ENCODE measurements around the gene IRAK1BP1.
"Not testable (repeated sequence)": the region's sequence is repeated elsewhere in the genome, so short reads cannot be mapped to it uniquely, and the experiment has no call there.

IRAK1BP1 gene

DNA sequence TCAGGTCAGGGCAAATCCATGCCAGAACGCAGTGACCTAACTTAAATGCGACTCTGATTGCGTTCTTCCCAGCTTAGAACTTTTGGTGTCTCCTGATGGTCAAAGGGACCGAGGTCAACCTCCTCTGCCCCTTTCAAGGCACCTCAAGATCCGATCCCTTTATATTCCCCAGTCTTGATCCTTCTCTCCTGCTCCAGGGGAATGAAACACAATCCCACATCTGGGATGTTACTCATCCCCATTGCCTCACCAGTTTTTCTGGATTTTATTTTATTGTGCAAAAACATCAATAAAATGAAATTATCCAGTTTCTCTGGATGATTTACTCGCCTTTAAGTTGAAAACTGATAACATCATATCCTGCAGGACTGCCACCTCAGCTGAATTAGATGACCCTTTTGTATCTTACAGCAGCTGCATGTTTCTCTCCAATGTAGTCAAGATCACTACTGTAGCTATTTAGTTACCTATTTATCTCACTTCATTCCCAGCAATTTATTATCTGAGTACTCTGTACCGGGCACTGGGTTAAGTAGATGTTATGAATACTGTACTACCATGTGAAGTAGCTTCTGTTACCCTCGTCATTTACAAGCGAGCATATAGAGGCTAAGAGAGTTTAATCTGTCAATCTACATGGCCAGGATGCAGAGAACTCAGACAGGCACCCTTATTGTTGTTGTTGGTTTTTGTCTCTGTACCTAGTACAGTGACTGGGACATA, 44.0 kb downstream of the IRAK1BP1 start:
- H3K4me3 Mint-ChIP-seq, result peak overlapping the region; percentile 80
- peaks cover 2% of the 10 kb centered on the region for H3K9me3 Mint-ChIP-seq
- peaks cover 21% of the 10 kb centered on the region for H3K27me3 Mint-ChIP-seq
- no peak overlapping the region for H3K27ac Mint-ChIP-seq
- H3K4me1 Mint-ChIP-seq (ENCODE audit: low read depth), result peaks cover 27% of the 10 kb centered on the region
- peaks cover 4% of the 10 kb centered on the region for H3K36me3 Mint-ChIP-seq (ENCODE audit: low read depth)
- intact Hi-C loops (cut with micrococcal nuclease), result no loop called here

DNA sequence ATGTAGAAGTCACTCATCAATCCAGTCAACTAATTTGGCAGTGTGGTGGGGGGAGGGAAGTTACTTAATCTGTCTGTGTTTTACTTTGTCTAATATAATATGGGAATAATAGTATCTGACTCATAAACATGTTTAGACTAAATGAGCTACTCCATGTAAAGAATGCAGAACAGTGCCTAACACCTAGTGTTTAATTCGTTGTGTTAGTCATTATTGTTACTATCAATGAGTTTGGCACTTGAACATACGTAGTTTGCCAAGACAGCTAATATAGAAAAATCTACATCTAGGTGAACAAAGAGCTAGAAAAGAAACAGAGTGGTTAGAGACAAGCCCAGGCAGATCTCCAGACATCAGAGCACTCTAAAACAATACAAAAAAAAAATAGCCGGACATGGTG, 49.1 kb downstream of the IRAK1BP1 start:
- peaks cover 12% of the 10 kb centered on the region for H3K4me1 Mint-ChIP-seq (ENCODE audit: low read depth)
- no peak overlapping the region for H3K4me3 Mint-ChIP-seq
- peaks cover 33% of the 10 kb centered on the region for H3K9me3 Mint-ChIP-seq
- no peak overlapping the region for H3K27ac Mint-ChIP-seq
- intact Hi-C loops (cut with micrococcal nuclease), result no loop called here
- H3K27me3 Mint-ChIP-seq, result peaks cover 3% of the 10 kb centered on the region
- H3K36me3 Mint-ChIP-seq (ENCODE audit: low read depth), result no peaks in the 10 kb centered on the region

DNA sequence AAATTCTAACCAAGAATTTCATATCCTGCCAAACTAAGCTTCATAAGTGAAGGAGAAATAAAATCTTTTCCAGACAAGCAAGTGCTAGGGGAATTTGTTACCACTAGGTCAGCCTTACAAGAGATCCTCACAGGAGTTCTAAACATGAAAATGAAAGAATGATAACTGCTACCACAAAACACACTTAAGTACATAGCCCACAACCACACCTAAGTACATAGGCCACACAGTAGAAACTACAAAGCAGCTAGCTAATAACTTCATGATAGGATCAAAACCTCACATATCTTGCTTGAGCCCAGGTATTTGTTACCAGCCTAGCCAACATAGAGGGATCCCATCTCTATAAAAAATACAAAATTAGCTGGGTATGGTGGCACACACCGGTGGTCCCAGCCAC, 50.4 kb downstream of the IRAK1BP1 start:
- Mint-ChIP-seq H3K27ac (no peak overlapping the region), H3K27me3 (no peaks in the 10 kb centered on the region), H3K4me1 (ENCODE audit: low read depth) (peaks cover 12% of the 10 kb centered on the region), H3K4me3 (no peak overlapping the region), H3K9me3 (peaks cover 45% of the 10 kb centered on the region), H3K36me3 (ENCODE audit: low read depth) (no peaks in the 10 kb centered on the region)
- intact Hi-C loops (cut with micrococcal nuclease), result no loop called here

DNA sequence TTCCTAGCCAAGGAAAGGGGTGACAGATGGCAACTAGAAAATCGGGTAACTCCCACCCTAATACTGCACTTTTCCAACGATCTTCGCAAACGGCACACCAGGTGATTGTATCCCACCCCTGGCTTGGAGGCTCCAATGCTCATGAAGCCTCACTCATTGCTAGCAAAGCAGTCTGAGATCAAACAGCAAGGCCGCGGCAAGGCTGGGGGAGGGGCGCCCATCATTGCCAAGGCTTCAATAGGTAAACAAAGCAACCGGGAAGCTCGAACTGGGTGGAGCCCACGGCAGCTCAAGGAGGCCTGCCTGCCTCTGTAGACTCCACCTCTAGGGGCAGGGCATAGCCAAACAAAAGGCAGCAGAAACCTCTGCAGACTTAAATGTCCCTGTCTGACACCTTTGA, 53.8 kb downstream of the IRAK1BP1 start:
- intact Hi-C loops (cut with micrococcal nuclease); H3K27ac Mint-ChIP-seq; H3K27me3 Mint-ChIP-seq; H3K36me3 Mint-ChIP-seq (ENCODE audit: low read depth); H3K4me3 Mint-ChIP-seq: not testable (repeated sequence)
- peaks cover 45% of the 10 kb centered on the region for H3K9me3 Mint-ChIP-seq
- peaks cover 12% of the 10 kb centered on the region for H3K4me1 Mint-ChIP-seq (ENCODE audit: low read depth)

DNA sequence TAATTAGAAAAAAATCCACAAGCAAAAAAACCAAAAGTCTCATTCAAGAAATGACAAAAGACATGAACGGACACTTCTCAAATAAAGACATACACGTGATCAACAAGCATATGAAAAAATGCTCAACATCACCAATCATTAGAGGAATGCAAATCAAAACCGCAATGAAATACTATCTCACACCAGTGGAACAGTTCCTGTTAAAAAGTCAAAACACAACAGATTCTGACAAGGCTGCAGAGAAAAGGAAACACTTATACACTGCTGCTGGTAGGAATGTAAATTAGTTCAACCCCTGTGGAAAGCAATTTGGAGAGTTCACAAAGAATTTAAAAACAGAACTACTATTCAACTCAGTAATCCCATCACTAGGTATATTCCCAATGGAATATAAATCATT, 58.0 kb downstream of the IRAK1BP1 start:
- H3K4me1 Mint-ChIP-seq (ENCODE audit: low read depth), result no peaks in the 10 kb centered on the region
- no peaks in the 10 kb centered on the region for H3K27me3 Mint-ChIP-seq
- peaks cover 29% of the 10 kb centered on the region for H3K9me3 Mint-ChIP-seq
- no peak overlapping the region for H3K4me3 Mint-ChIP-seq
- intact Hi-C loops (cut with micrococcal nuclease), result no loop called here
- no peaks in the 10 kb centered on the region for H3K36me3 Mint-ChIP-seq (ENCODE audit: low read depth)
- H3K27ac Mint-ChIP-seq, result no peak overlapping the region

DNA sequence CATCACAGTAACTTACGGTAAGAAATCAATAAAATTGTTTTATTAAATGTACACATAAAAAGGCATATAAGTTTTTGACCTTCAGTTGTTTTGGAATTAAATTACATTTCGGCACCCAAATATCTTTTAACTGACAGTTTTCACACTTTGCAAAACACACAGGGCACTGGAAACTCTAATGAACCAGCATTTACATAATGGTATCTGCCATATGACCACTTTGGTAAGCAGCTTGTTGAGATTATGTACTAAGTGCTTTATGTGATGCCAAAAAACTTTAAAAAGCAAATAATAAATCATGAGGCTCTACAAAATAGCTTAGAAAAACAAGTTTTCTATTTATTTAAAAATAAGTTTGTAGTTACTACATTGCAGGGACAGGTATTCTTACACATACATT, 68.2 kb downstream of the IRAK1BP1 start:
- H3K27ac Mint-ChIP-seq, result no peak overlapping the region
- no peaks in the 10 kb centered on the region for H3K9me3 Mint-ChIP-seq
- no peaks in the 10 kb centered on the region for H3K4me1 Mint-ChIP-seq (ENCODE audit: low read depth)
- no peaks in the 10 kb centered on the region for H3K27me3 Mint-ChIP-seq
- H3K4me3 Mint-ChIP-seq, result no peak overlapping the region
- intact Hi-C loops (cut with micrococcal nuclease), result no loop called here
- H3K36me3 Mint-ChIP-seq (ENCODE audit: low read depth), result peaks cover 9% of the 10 kb centered on the region

DNA sequence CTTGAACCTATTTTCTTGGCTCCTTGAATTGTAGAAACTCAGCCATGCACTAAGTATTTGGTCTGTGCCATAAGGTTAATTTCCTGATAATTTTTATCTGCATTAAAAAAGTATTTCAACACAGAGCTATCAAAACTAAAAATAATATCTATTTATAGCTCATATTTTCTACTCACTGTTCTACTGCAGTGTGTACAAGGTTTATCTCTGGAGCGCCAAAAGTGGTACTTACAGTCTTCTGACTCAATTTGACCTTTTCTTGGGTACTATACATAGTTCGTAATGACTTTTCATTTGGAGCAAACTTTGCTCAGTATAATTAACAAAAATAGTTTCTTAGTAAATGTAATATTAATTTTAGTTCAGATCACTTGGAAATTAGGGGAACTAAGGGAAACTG, 69.2 kb downstream of the IRAK1BP1 start:
- intact Hi-C loops (cut with micrococcal nuclease), result no loop called here
- H3K9me3 Mint-ChIP-seq, result no peaks in the 10 kb centered on the region
- H3K36me3 Mint-ChIP-seq (ENCODE audit: low read depth), result peaks cover 19% of the 10 kb centered on the region
- H3K4me1 Mint-ChIP-seq (ENCODE audit: low read depth), result no peaks in the 10 kb centered on the region
- no peak overlapping the region for H3K4me3 Mint-ChIP-seq
- H3K27me3 Mint-ChIP-seq, result no peaks in the 10 kb centered on the region
- no peak overlapping the region for H3K27ac Mint-ChIP-seq

DNA sequence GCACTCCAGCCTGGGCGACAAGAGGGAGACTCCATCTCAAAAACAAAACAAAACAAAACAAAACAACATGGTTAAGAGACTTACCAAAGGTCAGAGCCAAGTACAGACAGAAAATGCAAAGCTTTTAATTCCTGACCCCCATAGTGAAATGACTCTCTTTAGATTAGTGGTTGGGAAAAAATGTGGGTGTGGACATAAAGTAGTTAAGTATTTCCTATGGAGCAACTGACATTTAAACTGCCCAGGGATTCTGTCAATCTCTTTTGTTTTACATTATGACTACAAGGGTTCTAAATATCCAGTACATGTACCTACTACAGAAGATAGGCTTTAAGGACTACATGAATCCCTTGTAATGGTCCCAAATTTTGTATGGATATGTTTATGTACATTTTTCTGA, 75.1 kb downstream of the IRAK1BP1 start:
- Mint-ChIP-seq H3K9me3 (no peaks in the 10 kb centered on the region), H3K4me3 (no peak overlapping the region), H3K27ac (no peak overlapping the region), H3K27me3 (no peaks in the 10 kb centered on the region), H3K36me3 (ENCODE audit: low read depth) (peaks cover 59% of the 10 kb centered on the region), H3K4me1 (ENCODE audit: low read depth) (peaks cover 9% of the 10 kb centered on the region)
- intact Hi-C loops (cut with micrococcal nuclease), result loop anchor here (10.0 kb wide), 1 partner anchor 62 kb away; no protein-coding TSS in a partner anchor

DNA sequence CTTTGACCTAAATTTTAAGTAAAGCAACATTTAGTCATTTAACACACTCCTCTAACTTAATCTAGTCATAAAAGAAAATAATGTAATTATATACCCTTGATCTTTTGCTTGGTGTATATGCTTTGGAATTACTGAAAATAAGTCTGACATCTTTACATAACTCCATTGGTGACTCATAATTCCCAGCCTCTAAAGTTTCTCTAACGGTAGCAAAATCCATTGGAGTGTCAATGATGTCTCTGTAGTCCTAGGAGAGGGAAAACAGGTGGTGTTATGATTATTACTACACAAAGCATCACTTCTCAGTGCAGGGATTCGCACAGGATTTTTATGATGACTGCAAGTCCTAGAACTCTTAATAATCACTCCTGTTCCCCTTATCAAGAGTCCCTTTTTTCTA, 80.2 kb downstream of the IRAK1BP1 start:
- H3K9me3 Mint-ChIP-seq, result peaks cover 32% of the 10 kb centered on the region
- intact Hi-C loops (cut with micrococcal nuclease), result loop anchor here (10.0 kb wide), 1 partner anchor 57 kb away; no protein-coding TSS in a partner anchor
- peaks cover 9% of the 10 kb centered on the region for H3K4me1 Mint-ChIP-seq (ENCODE audit: low read depth)
- no peak overlapping the region for H3K4me3 Mint-ChIP-seq
- H3K36me3 Mint-ChIP-seq (ENCODE audit: low read depth), result peaks cover 81% of the 10 kb centered on the region
- H3K27me3 Mint-ChIP-seq, result no peaks in the 10 kb centered on the region
- H3K27ac Mint-ChIP-seq, result no peak overlapping the region

DNA sequence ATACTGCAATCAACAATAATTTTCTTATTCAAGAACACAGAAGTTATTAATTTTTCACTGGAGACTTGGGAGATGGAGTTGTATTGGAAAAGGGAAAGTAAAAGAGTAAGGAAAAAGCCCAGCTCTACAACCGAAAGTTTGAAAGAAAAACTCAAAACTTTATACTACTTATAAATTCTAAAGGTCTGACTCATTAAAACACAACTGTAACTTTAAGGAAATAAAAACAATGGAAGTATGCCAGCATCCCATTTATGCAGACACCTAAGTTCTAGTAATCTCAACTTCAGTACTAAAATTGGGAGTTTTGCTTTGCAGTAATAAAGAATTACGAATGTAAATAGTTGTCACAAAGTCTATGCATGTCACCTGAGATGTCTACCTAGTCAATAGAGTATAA, 80.6 kb downstream of the IRAK1BP1 start:
- no peak overlapping the region for H3K27ac Mint-ChIP-seq
- no peak overlapping the region for H3K4me3 Mint-ChIP-seq
- H3K4me1 Mint-ChIP-seq (ENCODE audit: low read depth), result peaks cover 9% of the 10 kb centered on the region
- peaks cover 37% of the 10 kb centered on the region for H3K9me3 Mint-ChIP-seq
- intact Hi-C loops (cut with micrococcal nuclease), result loop anchor here (10.0 kb wide), 1 partner anchor 57 kb away; no protein-coding TSS in a partner anchor
- H3K36me3 Mint-ChIP-seq (ENCODE audit: low read depth), result peaks cover 84% of the 10 kb centered on the region
- no peaks in the 10 kb centered on the region for H3K27me3 Mint-ChIP-seq

DNA sequence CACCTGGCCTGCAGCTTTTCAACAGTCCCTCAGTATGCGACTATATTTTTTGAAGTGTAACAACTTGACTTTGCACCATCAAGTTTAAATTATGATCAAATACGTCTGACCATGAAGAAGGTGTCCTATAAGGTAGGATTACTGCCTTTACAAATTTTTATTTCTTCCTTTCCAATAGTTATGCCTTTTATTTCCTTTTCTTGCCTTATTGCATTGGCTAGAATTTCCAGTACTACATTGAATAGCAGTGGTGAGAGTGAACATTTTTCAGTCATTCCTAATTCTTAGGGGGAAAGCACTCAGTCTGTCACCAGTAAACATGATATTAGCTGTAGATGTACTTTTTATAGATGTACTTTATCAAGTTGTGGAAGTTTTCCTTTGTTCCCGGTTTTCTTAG, 81.4 kb downstream of the IRAK1BP1 start:
- intact Hi-C loops (cut with micrococcal nuclease), result loop anchor here (10.0 kb wide), 1 partner anchor 56 kb away; no protein-coding TSS in a partner anchor
- Mint-ChIP-seq H3K27ac (no peak overlapping the region), H3K36me3 (ENCODE audit: low read depth) (peaks cover 85% of the 10 kb centered on the region), H3K9me3 (peaks cover 38% of the 10 kb centered on the region), H3K27me3 (no peaks in the 10 kb centered on the region), H3K4me1 (ENCODE audit: low read depth) (peaks cover 7% of the 10 kb centered on the region), H3K4me3 (no peak overlapping the region)

DNA sequence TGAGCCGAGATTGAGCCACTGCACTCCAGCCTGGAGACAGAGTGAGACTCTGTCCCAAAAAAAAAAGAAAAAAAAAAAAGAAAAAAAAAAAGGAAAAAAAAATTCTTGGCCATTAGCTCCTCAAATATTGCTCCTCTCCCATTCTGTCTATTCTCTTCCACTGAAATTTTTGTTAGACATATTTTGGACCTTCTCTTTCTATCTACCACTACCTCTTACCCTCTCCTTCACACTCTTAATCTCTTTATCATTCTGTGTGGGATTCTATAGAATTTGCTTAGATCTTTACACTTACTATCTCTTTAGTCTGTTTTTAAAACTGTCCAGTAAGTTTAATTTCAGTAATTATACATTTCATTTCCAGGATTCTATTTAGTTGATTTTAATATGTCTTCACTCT, 85.0 kb downstream of the IRAK1BP1 start:
- intact Hi-C loops (cut with micrococcal nuclease), result no loop called here
- H3K9me3 Mint-ChIP-seq, result peaks cover 38% of the 10 kb centered on the region
- no peak overlapping the region for H3K27ac Mint-ChIP-seq
- H3K36me3 Mint-ChIP-seq (ENCODE audit: low read depth), result peaks cover 91% of the 10 kb centered on the region
- no peaks in the 10 kb centered on the region for H3K27me3 Mint-ChIP-seq
- no peaks in the 10 kb centered on the region for H3K4me1 Mint-ChIP-seq (ENCODE audit: low read depth)
- no peak overlapping the region for H3K4me3 Mint-ChIP-seq
